Measurements from ENCODE around the gene RBM17.
"Not testable (repeated sequence)": the region's sequence is repeated elsewhere in the genome, so short reads cannot be mapped to it uniquely, and the experiment has no call there.

The RBM17 gene

GRCh38 chr10:6080417-6080973, 8.3 kb upstream of the RBM17 start:
- DNase-seq: no peak

- no peak for DNase-seq
Observed at GRCh38 chr10:6082496-6083395, 6.1 kb upstream of the RBM17 start.

- DNase-seq: no peak
Observed at GRCh38 chr10:6083523-6084475, 5.0 kb upstream of the RBM17 start.

GRCh38 chr10:6086375-6087233, 2.2 kb upstream of the RBM17 start:
- peak; percentile 26 for DNase-seq

- DNase-seq: no peak
Observed at GRCh38 chr10:6089334-6090219, 743 bp downstream of the RBM17 start.

- DNase-seq: no peak
Observed at GRCh38 chr10:6091630-6092029, 2.8 kb downstream of the RBM17 start.

- DNase-seq: no peak
Observed at GRCh38 chr10:6092731-6093130, 3.9 kb downstream of the RBM17 start.

- DNase-seq: no peak
Observed at GRCh38 chr10:6095810-6096570, 7.2 kb downstream of the RBM17 start.

- no peak for DNase-seq
Observed at GRCh38 chr10:6097063-6097462, 8.2 kb downstream of the RBM17 start.

GRCh38 chr10:6098156-6098555, 9.3 kb downstream of the RBM17 start:
- no peak for DNase-seq

- DNase-seq: no peak
Observed at GRCh38 chr10:6100370-6100769, 11.5 kb downstream of the RBM17 start.

- DNase-seq: no peak
Observed at GRCh38 chr10:6101181-6101580, 12.3 kb downstream of the RBM17 start.

- DNase-seq: no peak
Observed at GRCh38 chr10:6102128-6102527, 13.3 kb downstream of the RBM17 start.

GRCh38 chr10:6103591-6103990, 14.8 kb downstream of the RBM17 start:
- no peak for DNase-seq

- not testable (repeated sequence) for DNase-seq
Observed at GRCh38 chr10:6107616-6108015, 18.8 kb downstream of the RBM17 start.

GRCh38 chr10:6108072-6108471, 19.2 kb downstream of the RBM17 start:
- DNase-seq: no peak

- DNase-seq: no peak
Observed at GRCh38 chr10:6108631-6109443, 20.0 kb downstream of the RBM17 start.

- DNase-seq: no peak
Observed at GRCh38 chr10:6109444-6109775, 20.6 kb downstream of the RBM17 start.

GRCh38 chr10:6110136-6110535, 21.3 kb downstream of the RBM17 start:
- DNase-seq: no peak

- no peak for DNase-seq
Observed at GRCh38 chr10:6112893-6113292, 24.1 kb downstream of the RBM17 start.
